ENCODE measurements around the gene MACROH2A1.

MACROH2A1 gene

GRCh38 chr5:135436951-135437418 is 38.0 kb upstream of the MACROH2A1 start:
- DNase-seq (ENCODE audit: extremely low read depth in 1 of 2, low read depth in 1 of 2) = no peak

DNA sequence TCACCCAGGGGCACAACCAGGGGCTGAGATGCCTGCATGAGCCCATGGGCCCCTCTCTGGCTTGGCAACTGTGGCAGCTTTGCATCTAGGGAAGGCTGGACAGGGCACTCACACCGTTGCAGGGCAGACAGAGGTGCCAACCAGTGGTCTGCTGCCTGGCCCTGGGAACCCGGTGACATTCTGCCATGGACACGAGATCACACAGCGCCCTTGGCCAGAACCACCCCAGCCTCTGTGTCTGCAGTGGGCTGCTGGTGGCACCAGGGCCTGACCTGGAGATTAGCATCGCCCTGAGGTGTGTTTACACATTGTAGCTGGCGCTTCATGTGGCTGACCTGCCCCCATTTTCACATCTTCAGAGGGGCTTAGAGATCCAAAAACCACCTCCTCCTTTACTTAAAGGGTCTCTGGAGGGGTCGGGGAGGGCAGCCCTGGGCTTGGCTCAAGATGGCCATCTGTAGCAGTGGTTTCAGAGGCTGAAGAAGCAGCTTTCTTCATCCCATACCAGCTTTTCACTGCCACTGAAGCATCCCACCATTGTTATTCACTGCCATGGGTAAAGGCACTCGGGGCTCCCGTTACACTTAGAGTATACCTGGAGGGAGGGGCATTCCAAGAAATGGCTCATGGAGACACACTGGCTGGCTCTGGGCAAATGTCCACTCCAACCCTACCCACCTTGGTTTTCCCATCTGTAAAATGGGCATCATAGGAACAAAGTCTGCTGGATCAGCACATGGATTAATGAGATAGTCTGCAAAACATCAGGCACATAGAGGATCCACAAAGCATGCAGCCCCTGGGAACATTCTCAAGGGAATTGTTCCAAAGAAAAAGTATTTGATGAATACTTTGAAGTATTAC is 36.7 kb upstream of the MACROH2A1 start:
- DNase-seq (ENCODE audit: extremely low read depth in 1 of 2, low read depth in 1 of 2) = no peak

DNA sequence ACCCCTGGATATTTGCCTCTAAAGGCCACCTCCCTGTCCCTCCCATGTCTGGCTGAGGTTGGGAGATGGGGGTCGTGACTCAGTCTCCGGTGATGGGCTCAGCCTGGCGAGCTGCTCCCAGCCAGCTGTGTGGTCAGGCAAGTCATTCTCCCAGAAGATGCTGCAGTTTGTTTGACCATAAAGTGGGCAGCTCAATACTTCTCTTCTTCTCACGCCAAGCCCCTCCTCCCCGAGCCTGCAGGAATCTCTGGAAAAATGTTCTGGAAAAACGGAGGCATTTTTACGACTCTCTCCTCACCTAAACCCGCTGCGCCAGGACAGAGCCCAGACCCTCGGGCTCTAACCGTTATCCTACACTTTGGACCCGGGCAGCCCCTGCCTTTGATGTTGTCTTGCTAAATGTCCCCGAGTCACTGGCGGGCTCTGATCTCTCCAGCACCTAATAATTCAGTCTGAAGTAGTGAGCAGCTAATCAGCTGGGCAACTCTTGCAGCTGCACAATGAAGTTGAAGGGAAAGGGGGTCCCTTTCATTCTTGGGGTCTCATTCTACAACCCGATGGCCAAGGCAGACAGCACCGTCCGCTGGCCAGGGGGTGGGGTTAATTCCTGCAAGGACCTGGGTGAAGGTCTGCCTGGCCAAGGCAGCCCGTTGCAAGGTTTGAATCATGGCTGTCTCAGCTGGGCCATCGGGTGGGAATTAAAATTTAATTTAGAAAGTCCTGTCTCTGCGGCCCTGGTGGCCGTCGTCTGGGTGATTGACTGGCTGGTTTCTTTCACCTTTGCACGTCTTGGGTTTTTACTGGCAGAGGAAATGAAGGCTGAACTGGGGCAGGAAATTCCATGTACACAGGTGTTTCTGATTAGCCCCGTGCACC is 35.8 kb upstream of the MACROH2A1 start:
- DNase-seq (ENCODE audit: extremely low read depth in 1 of 2, low read depth in 1 of 2) = no peak

DNA sequence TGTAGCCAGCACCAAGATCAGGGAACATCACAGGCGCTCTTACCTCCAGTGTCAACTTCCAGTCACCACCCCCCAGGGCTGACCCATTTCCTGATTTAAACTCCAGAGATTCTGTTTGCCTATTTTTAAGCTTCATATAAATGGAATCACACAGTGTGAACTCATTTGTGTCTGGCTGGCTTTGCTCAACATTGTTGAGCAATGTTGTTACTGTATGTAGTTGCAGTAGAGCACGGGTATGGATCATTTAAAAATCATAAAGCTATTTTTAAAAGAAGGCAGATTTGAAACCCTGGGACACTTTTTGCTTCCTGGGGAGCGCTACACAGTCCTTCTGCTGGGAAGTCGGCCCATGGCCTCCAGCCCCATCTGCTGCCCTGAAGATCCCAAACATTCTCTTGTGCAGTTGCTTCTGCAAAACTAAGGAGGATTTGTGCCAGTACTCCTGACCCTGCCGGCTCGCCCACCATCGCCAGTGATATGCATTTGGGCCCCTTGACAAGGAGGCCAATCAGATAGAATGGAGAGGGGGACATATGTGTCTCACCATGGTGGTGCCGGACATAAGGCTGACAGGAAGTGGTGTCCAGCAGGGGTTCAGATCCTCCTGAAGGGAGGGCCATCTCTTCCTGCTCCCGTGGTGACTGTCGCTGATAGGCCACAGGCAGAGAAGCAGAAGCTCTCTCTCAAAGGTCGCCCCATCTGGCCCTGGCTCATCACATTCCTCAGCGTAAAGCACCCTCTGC is 34.8 kb upstream of the MACROH2A1 start:
- no peak for DNase-seq (ENCODE audit: extremely low read depth in 1 of 2, low read depth in 1 of 2)

DNA sequence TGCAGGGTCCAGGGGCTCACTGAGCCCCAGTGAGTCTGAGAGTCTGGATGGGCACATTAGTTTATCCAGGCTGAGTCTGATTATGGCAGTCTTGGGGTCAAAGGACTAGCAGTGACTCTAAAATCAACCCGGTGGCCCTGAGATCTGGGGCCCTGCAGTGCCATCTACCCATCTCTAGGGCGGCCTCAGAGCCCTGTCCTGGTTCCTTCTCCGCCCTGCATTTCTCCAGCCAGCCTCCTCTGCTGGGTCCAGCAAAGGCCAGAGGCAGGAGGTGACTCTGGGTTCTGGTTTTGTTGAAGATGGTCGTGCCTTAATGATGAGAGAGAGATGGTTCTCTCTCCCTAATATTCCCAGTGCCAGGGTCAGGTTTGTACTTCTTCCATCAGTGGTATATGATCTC is 33.1 kb upstream of the MACROH2A1 start:
- DNase-seq (ENCODE audit: extremely low read depth in 1 of 2, low read depth in 1 of 2) = no peak

DNA sequence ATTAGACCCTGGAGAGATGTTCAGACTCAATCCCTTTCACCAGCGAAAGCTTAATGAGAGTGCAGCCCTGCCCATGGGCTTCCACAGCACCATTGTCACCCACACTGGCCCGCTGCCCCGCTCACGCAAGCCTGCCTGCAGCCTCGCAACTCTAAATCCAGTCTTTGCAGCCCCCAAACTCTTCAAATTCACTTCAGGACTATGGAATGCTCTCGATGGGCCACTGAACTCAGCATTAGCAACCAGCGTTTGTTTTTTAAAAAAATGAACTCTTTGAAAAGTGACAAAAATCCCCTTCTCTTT is 31.1 kb upstream of the MACROH2A1 start:
- DNase-seq (ENCODE audit: extremely low read depth in 1 of 2, low read depth in 1 of 2) = no peak

GRCh38 chr5:135429301-135430134 is 30.5 kb upstream of the MACROH2A1 start:
- no peak for DNase-seq (ENCODE audit: extremely low read depth in 1 of 2, low read depth in 1 of 2)

DNA sequence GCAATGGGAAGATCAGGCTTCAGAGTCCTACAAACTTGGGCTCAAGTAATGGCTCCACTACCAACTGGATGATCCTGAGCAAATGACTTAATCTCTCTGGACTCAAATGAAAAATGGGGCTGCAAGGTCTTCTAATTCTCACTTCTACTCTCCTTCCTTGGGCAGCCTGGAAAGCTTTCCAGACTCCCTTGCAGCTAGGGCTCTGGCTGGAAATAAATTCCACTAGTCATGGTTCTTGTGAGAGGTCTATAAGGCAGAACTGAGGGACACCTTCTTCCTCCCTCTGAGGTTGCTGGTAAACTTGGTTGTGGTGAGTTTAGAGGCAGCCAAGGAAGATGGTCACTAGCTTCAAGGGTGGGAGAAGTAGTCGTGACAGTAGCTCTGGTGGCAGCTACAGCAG is 29.6 kb upstream of the MACROH2A1 start:
- no peak for DNase-seq (ENCODE audit: extremely low read depth in 1 of 2, low read depth in 1 of 2)

DNA sequence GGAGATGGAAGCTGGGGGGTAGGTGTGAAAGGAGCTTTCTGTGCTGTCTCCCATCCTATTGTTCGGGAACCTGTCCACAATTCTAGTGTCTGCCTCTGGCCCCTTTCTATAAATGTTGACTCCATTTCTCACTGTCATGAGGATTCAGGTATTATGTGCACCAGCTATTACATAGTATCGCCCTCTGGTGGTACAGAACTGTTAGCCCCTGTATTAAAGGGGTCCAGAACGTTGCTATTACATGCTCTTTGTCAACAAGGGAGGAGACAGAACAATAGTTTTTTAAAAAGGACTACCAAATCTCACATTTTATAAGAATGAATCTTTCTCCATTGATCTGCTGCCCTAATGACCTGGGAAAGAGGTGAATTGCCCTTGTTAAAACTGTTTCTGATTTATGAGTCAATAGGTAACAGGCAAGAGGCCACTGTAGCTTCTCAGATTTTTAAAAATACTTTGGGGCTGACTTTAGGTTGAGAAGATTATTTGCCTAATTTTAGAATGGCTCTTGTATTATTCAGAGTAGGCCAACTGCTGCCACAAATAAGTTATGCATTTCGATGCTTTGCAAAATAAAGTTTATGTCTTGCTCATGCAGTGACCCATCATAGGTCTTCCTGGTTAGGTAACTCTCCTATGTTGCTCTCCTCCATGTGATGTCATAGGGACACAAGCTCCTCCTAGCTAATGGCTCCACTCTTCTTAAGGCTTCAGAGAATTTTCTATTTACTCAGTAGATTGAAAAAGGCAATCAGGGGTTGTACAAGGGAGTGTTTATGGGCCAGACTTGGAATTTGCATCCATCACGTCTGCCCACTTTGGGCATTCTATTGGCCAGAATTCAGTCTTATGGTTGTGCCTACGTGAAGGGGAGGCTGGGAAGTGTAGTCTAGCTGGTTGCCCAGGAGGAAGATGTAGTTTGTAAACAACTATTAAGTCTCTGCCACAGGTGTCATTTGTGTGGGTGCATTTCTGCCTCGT is 27.4 kb upstream of the MACROH2A1 start:
- no peak for DNase-seq (ENCODE audit: extremely low read depth in 1 of 2, low read depth in 1 of 2)

DNA sequence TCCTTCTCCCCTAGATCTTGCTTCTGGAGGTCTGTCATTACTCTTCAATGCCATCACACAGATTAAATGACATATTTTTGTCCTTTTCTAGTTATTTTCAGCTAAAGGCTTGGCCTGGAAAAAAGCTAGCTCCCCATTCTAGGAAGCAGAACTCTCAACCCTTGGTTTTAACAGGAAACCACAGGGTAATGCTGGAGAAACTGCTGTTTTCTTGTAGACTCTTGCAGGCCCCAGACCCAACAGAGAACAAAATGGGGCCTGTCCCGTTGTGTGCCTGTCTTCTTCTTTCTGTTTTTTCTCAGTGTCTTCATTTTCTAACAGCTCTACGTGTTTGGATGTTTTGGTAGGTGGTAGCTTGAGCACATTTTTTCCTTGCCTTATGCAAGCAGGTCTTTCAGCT is 26.6 kb upstream of the MACROH2A1 start:
- no peak for DNase-seq (ENCODE audit: extremely low read depth in 1 of 2, low read depth in 1 of 2)

GRCh38 chr5:135423846-135424168 is 24.8 kb upstream of the MACROH2A1 start:
- DNase-seq (ENCODE audit: extremely low read depth in 1 of 2, low read depth in 1 of 2) = no peak

GRCh38 chr5:135423146-135423845 is 24.3 kb upstream of the MACROH2A1 start:
- DNase-seq (ENCODE audit: extremely low read depth in 1 of 2, low read depth in 1 of 2) = no peak

DNA sequence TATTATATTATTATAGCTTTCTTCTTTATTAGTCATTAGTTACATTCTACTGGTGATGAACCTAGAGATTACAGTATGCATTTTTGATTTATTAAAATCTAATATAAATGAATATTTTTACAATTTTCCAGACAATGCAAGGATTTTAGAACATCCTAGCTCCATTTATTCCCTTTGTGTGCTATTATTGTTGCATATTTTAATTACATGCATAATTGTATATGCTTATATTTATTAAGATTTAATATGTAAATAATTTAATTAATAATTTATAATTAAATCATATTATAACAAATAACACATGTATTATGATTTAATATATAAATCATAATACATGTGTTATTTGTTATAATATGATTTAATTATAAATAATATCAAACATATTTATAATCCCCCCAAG is 23.4 kb upstream of the MACROH2A1 start:
- DNase-seq (ENCODE audit: extremely low read depth in 1 of 2, low read depth in 1 of 2) = no peak

DNA sequence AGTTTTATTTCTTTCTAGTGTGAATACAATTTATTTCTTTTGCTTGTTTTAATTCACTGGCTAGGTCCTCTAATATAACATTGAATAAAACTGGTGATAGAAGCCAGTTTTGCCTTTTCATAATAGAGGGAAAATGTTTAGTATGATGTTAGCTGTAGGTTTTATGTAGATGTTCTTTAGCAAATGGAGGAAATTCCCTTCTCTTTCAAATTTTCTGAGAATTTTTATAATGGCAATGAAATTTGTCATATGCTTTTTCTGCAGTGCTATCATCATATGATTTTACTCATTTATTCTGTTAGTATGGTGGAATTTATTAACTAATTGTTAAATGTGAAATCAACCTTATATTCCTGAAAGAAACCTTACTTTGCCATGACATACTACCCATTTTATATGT is 18.1 kb upstream of the MACROH2A1 start:
- no peak for DNase-seq (ENCODE audit: extremely low read depth in 1 of 2, low read depth in 1 of 2)

DNA sequence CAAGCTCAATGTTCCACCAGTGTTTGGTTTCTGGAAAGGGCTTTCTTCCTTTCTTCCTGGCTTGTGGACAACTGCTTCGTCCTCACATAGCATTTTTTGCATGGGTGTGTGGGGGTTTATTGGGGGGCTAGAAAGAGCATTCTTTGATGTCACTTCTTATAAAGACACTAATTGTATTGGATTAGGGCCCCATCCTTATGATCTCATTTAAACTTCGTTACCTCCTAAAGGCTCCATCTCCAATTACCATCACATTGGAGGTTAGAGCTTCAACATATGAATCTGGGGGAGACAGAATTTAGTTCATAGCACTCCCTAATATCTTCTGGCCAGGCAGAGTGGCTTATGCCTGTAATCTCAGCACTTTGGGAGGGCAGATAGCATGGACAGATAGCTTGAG is 6.1 kb upstream of the MACROH2A1 start:
- DNase-seq (ENCODE audit: extremely low read depth in 1 of 2, low read depth in 1 of 2) = no peak

DNA sequence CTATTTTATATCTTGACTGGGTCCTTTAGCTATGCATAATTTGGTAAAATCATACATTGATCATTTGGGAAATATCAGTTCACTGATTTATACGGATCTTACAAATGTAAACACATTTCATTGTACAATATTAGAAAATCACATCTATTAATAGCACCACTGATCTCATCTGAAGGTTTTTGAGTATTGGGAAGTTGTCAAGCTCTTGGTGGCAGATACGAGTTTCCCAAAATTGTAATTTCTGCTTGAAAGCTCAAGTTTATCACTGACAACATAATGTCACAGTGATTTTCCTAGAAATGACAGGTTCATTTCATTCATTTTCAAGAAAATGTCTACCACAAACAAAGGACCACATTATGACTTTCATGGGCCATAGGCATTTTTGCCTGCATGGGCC is 3.0 kb upstream of the MACROH2A1 start:
- no peak for DNase-seq (ENCODE audit: extremely low read depth in 1 of 2, low read depth in 1 of 2)

DNA sequence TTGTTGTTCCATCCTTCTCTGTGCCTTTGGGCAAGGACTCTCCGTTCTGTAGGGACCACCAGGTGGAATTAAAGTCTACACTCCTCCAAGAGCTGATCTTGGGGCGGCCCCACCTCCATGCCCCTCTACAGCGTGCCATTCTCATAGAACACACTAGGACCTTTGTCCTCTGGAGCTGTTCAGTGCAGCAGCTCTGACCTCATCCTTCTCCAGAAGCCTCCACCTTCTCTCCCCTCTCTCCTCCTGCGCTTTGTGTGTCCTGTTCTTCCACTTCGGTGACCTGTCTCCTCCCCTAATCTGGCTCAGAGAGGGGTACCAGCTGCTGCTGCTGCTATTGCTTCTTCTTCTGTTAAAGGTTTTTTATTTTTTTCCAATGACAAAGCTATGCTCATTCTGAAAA is 1.8 kb upstream of the MACROH2A1 start:
- no peak for DNase-seq (ENCODE audit: extremely low read depth in 1 of 2, low read depth in 1 of 2)

DNA sequence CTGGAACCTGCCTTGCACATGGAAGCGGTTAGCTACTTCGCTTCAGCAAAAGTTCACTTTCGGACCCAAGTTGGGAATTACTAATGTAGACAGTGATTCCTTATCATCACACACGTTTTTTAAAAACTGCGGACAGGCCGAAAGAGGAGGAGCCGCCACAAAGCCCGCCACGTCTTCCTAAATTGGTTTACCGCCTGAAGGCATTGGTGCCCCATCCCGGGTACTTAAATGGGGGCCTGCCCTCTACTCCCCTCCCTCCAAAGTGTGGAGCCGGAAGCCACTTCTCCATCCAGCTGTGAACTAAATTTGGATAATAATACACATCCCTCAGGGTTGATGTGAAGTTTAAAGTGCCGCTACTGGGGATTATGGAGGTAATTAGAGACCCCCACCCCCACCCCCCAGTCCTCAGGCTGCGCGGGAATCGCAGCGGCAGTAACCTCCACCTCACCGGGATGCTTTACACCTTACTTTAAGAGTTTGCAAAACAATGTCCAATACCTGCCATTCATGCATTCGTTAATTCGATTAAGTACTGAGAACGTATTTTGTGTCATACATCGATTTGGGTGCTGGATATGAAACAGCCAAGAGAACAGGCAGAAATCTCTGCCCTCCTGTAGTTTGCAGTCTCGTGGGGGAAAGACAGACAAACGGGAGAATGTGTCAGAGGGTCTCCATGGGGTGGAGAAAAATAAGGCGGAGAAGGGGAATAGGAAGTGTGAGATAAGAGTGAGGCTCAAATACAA is 937 bp upstream of the MACROH2A1 start:
- no peak for DNase-seq (ENCODE audit: extremely low read depth in 1 of 2, low read depth in 1 of 2)

Measured in activated CD8-positive, alpha-beta memory T cell treated with anti-CD3 and anti-CD28 coated beads for 1 hour (primary cell).